Activated T-cell treated with anti-CD3 and anti-CD28 coated beads, Interleukin-2, amount 50 U/mL, for 4 hours (primary cell): ENCODE measurements around the gene TMEM106C. TPM values are rescaled to one million over a fixed set of nuclear protein-coding genes. Genes with fewer than 3 reads are reported as not detected.

Source experiments
- ATAC-seq, 2 donors: fragments of 200-7000 bp; cut with Tn5 transposase; one replicate each; pipeline ENCODE4 v1.10.0; 2021
- DNase-seq: peaks from one replicate; pipeline ENCODE4 v3.0.0-alpha.2; 2020
- H3K27me3 Mint-ChIP-seq: one replicate; pipeline ENCODE4 v1.8.0; 2021; ENCODE audit warnings: low read depth, mixed read lengths
- H3K36me3 Mint-ChIP-seq: one replicate; pipeline ENCODE4 v1.8.0; 2022; ENCODE audit warnings: mixed read lengths; ENCODE audit not compliant: insufficient read depth
- H3K4me1 Mint-ChIP-seq: one replicate; pipeline ENCODE4 v1.8.0; 2021; ENCODE audit warnings: low read depth, mixed read lengths
- H3K4me3 Mint-ChIP-seq: one replicate; pipeline ENCODE4 v1.8.0; 2021; ENCODE audit warnings: mild to moderate bottlenecking, moderate library complexity, mixed read lengths
- H3K9me3 Mint-ChIP-seq: one replicate; pipeline ENCODE4 v1.8.0; 2021; ENCODE audit warnings: mixed read lengths
- total RNA-seq, 3 donors: library from RNA; stranded (reverse); gene quantifications; one replicate each; pipeline ENCODE4 v1.2.1, GENCODE V29; 2021

Gene TMEM106C
- total RNA-seq, 3 donors from 2014 or later, result 60.7 to 72.8 (median 63.1) TPM

- Mint-ChIP-seq H3K27me3 (no peaks in the 10 kb centered on the region), H3K9me3 (no peaks in the 10 kb centered on the region), H3K36me3 (peaks cover 10% of the 10 kb centered on the region), H3K4me3 (peak overlapping the region; percentile 25), H3K4me1 (peaks cover 25% of the 10 kb centered on the region)
- no peak for DNase-seq
- no peak for ATAC-seq
These were observed 2.2 kb downstream of the TMEM106C start for GRCh38 chr12:47965581-47965980.

GRCh38 chr12:47967461-47968321 is 4.3 kb downstream of the TMEM106C start:
- peaks cover 25% of the 10 kb centered on the region for H3K4me1 Mint-ChIP-seq
- no peak for ATAC-seq
- no peak overlapping the region for H3K4me3 Mint-ChIP-seq
- H3K9me3 Mint-ChIP-seq, result no peaks in the 10 kb centered on the region
- H3K36me3 Mint-ChIP-seq, result peaks cover 10% of the 10 kb centered on the region
- H3K27me3 Mint-ChIP-seq, result no peaks in the 10 kb centered on the region
- no peak for DNase-seq

- Mint-ChIP-seq H3K27me3 (no peaks in the 10 kb centered on the region), H3K4me1 (peaks cover 8% of the 10 kb centered on the region), H3K9me3 (no peaks in the 10 kb centered on the region), H3K36me3 (peaks cover 10% of the 10 kb centered on the region), H3K4me3 (no peak overlapping the region)
- ATAC-seq (no peak), DNase-seq (no peak)
These were observed 6.4 kb downstream of the TMEM106C start for GRCh38 chr12:47969845-47970244.

- no peak for DNase-seq
- Mint-ChIP-seq H3K36me3 (peaks cover 7% of the 10 kb centered on the region), H3K27me3 (no peaks in the 10 kb centered on the region), H3K4me3 (no peak overlapping the region), H3K4me1 (peaks cover under 1% of the 10 kb centered on the region), H3K9me3 (no peaks in the 10 kb centered on the region)
- ATAC-seq, result no peak
These were observed 7.4 kb downstream of the TMEM106C start for GRCh38 chr12:47970843-47971242.

- ATAC-seq (no peak), DNase-seq (no peak)
- no peaks in the 10 kb centered on the region for H3K27me3 Mint-ChIP-seq
- H3K4me3 Mint-ChIP-seq, result no peak overlapping the region
- no peaks in the 10 kb centered on the region for H3K36me3 Mint-ChIP-seq
- H3K4me1 Mint-ChIP-seq, result no peaks in the 10 kb centered on the region
- no peaks in the 10 kb centered on the region for H3K9me3 Mint-ChIP-seq
These were observed 9.5 kb downstream of the TMEM106C start for GRCh38 chr12:47972895-47973294.

GRCh38 chr12:47973870-47974269 is 10.5 kb downstream of the TMEM106C start:
- H3K9me3 Mint-ChIP-seq, result no peaks in the 10 kb centered on the region
- H3K36me3 Mint-ChIP-seq, result no peaks in the 10 kb centered on the region
- no peaks in the 10 kb centered on the region for H3K4me1 Mint-ChIP-seq
- no peak for ATAC-seq
- H3K27me3 Mint-ChIP-seq, result no peaks in the 10 kb centered on the region
- H3K4me3 Mint-ChIP-seq, result no peak overlapping the region
- DNase-seq, result no peak

- ATAC-seq, result no peak
- H3K4me3 Mint-ChIP-seq, result no peak overlapping the region
- DNase-seq, result no peak
- no peaks in the 10 kb centered on the region for H3K27me3 Mint-ChIP-seq
- H3K36me3 Mint-ChIP-seq, result no peaks in the 10 kb centered on the region
- H3K9me3 Mint-ChIP-seq, result no peaks in the 10 kb centered on the region
- H3K4me1 Mint-ChIP-seq, result no peaks in the 10 kb centered on the region
These were observed 11.7 kb downstream of the TMEM106C start for GRCh38 chr12:47975036-47975620.

- no peaks in the 10 kb centered on the region for H3K36me3 Mint-ChIP-seq
These were observed 12.4 kb downstream of the TMEM106C start for GRCh38 chr12:47975816-47976215.

GRCh38 chr12:47977046-47977771 is 13.8 kb downstream of the TMEM106C start:
- Mint-ChIP-seq H3K36me3 (no peaks in the 10 kb centered on the region), H3K4me3 (no peak overlapping the region), H3K27me3 (peaks cover 2% of the 10 kb centered on the region), H3K9me3 (no peaks in the 10 kb centered on the region), H3K4me1 (no peaks in the 10 kb centered on the region)
- ATAC-seq (no peak), DNase-seq (no peak)

More at GRCh38 chr12:47975816-47976215, 12.4 kb downstream of the TMEM106C start:
- H3K4me1 Mint-ChIP-seq, result no peaks in the 10 kb centered on the region
- no peak for DNase-seq
- ATAC-seq, result no peak
- no peaks in the 10 kb centered on the region for H3K9me3 Mint-ChIP-seq
- H3K27me3 Mint-ChIP-seq, result peaks cover 2% of the 10 kb centered on the region
- H3K4me3 Mint-ChIP-seq, result no peak overlapping the region

GRCh38 chr12:47977772-47978597 is 14.6 kb downstream of the TMEM106C start:
- Mint-ChIP-seq H3K9me3 (no peaks in the 10 kb centered on the region), H3K4me1 (no peaks in the 10 kb centered on the region), H3K4me3 (no peak overlapping the region), H3K27me3 (peaks cover 2% of the 10 kb centered on the region), H3K36me3 (no peaks in the 10 kb centered on the region)
- DNase-seq (no peak), ATAC-seq (no peak)

- ATAC-seq, result no peak
- no peaks in the 10 kb centered on the region for H3K36me3 Mint-ChIP-seq
These were observed 15.1 kb downstream of the TMEM106C start for GRCh38 chr12:47978598-47978873.

GRCh38 chr12:47979166-47979565 is 15.8 kb downstream of the TMEM106C start:
- Mint-ChIP-seq H3K27me3 (peaks cover 2% of the 10 kb centered on the region), H3K4me3 (no peak overlapping the region), H3K9me3 (no peaks in the 10 kb centered on the region), H3K36me3 (no peaks in the 10 kb centered on the region), H3K4me1 (no peaks in the 10 kb centered on the region)
- ATAC-seq (no peak), DNase-seq (no peak)

More at GRCh38 chr12:47978598-47978873, 15.1 kb downstream of the TMEM106C start:
- DNase-seq, result no peak
- Mint-ChIP-seq H3K27me3 (peaks cover 2% of the 10 kb centered on the region), H3K4me1 (no peaks in the 10 kb centered on the region), H3K4me3 (no peak overlapping the region), H3K9me3 (no peaks in the 10 kb centered on the region)

- Mint-ChIP-seq H3K9me3 (no peaks in the 10 kb centered on the region), H3K27me3 (peaks cover 5% of the 10 kb centered on the region), H3K4me1 (no peaks in the 10 kb centered on the region), H3K4me3 (no peak overlapping the region), H3K36me3 (no peaks in the 10 kb centered on the region)
- no peak for ATAC-seq
- no peak for DNase-seq
These were observed 16.3 kb downstream of the TMEM106C start for GRCh38 chr12:47979686-47980085.

GRCh38 chr12:47980197-47980596 is 16.8 kb downstream of the TMEM106C start:
- H3K4me1 Mint-ChIP-seq, result no peaks in the 10 kb centered on the region
- H3K9me3 Mint-ChIP-seq, result no peaks in the 10 kb centered on the region

More at GRCh38 chr12:47980197-47980596, 16.8 kb downstream of the TMEM106C start:
- ATAC-seq, result no peak
- Mint-ChIP-seq H3K36me3 (no peaks in the 10 kb centered on the region), H3K4me3 (no peak overlapping the region), H3K27me3 (peaks cover 5% of the 10 kb centered on the region)
- DNase-seq, result no peak
